ENCODE data around the gene TRIM24. TPM values are rescaled to one million over a fixed set of nuclear protein-coding genes. Genes with fewer than 3 reads are reported as not detected.

Gene TRIM24
- total RNA-seq, 4 donors from 2014 or later = 13.9 to 16.2 (median 14.1) TPM

GRCh38 chr7:138425026-138425425, 35.0 kb upstream of the TRIM24 start:
- Histone ChIP-seq H3K27ac (no peak overlapping the region), H3K36me3 (no peaks in the 10 kb centered on the region), H3K27me3 (no peaks in the 10 kb centered on the region), H3K9me3 (peaks cover 0 to 43% (median 0%) of the 10 kb centered on the region in 3 donors), H3K4me3 (no peak overlapping the region), H3K4me1 (no peaks in the 10 kb centered on the region)
- ATAC-seq = no peak
- 90 to 94% methylated on average over 2 to 5 of the region's 5 CpGs for WGBS, 2 donors (ENCODE audit: low coverage in 1 of 2)
- TF ChIP-seq POLR2A (IDR thresholded peaks at IDR 0.05) (no peak), POLR2AphosphoS5 (IDR thresholded peaks at IDR 0.05) (no peak), EP300 (IDR thresholded peaks at IDR 0.05) (no peak), CTCF (IDR thresholded peaks at IDR 0.05) (no peak)

- 92 to 97% methylated on average over 5 of the region's 5 CpGs for WGBS, 2 donors (ENCODE audit: low coverage in 1 of 2)
- H3K36me3 ChIP-seq = no peaks in the 10 kb centered on the region
These were observed 30.3 kb upstream of the TRIM24 start for GRCh38 chr7:138429577-138430250.

GRCh38 chr7:138431517-138431916, 28.5 kb upstream of the TRIM24 start:
- Histone ChIP-seq H3K4me1 (no peaks in the 10 kb centered on the region), H3K36me3 (no peaks in the 10 kb centered on the region), H3K27me3 (no peaks in the 10 kb centered on the region), H3K4me3 (no peak overlapping the region), H3K27ac (no peak overlapping the region), H3K9me3 (peaks cover 0 to 51% (median 0%) of the 10 kb centered on the region in 3 donors)
- TF ChIP-seq EP300 (IDR thresholded peaks at IDR 0.05) (no peak), POLR2A (IDR thresholded peaks at IDR 0.05) (no peak), CTCF (IDR thresholded peaks at IDR 0.05) (no peak), POLR2AphosphoS5 (IDR thresholded peaks at IDR 0.05) (no peak)
- no peak for ATAC-seq
- WGBS, 2 donors (ENCODE audit: low coverage in 1 of 2) = 83% methylated on average over 2 of the region's 2 CpGs; no CpG with 5 or more reads in 1 of the 2 donors

More at GRCh38 chr7:138429577-138430250, 30.3 kb upstream of the TRIM24 start:
- Histone ChIP-seq H3K27me3 (no peaks in the 10 kb centered on the region), H3K4me1 (no peaks in the 10 kb centered on the region), H3K9me3 (peaks cover 0 to 58% (median 0%) of the 10 kb centered on the region in 3 donors), H3K4me3 (no peak overlapping the region), H3K27ac (no peak overlapping the region)
- TF ChIP-seq POLR2A (IDR thresholded peaks at IDR 0.05) (no peak), EP300 (IDR thresholded peaks at IDR 0.05) (no peak), CTCF (IDR thresholded peaks at IDR 0.05) (no peak), POLR2AphosphoS5 (IDR thresholded peaks at IDR 0.05) (no peak)
- ATAC-seq = no peak

- Histone ChIP-seq H3K36me3 (no peaks in the 10 kb centered on the region), H3K27me3 (no peaks in the 10 kb centered on the region), H3K4me1 (no peaks in the 10 kb centered on the region), H3K27ac (no peak overlapping the region), H3K9me3 (peaks cover 0 to 33% (median 0%) of the 10 kb centered on the region in 3 donors), H3K4me3 (no peak overlapping the region)
- no peak for ATAC-seq
- 74% methylated on average over 6 of the region's 6 CpGs for WGBS, 2 donors (ENCODE audit: low coverage in 1 of 2)
- TF ChIP-seq POLR2AphosphoS5 (IDR thresholded peaks at IDR 0.05) = no peak
These were observed 26.2 kb upstream of the TRIM24 start for GRCh38 chr7:138433583-138434443.

- 65 to 72% methylated on average over 2 of the region's 2 CpGs for WGBS, 2 donors (ENCODE audit: low coverage in 1 of 2)
These were observed 25.5 kb upstream of the TRIM24 start for GRCh38 chr7:138434597-138435019.

More at GRCh38 chr7:138434597-138435019, 25.5 kb upstream of the TRIM24 start:
- ATAC-seq = no peak
- H3K27ac ChIP-seq = no peak overlapping the region
- H3K36me3 ChIP-seq = no peaks in the 10 kb centered on the region
- no peak overlapping the region for H3K4me3 ChIP-seq
- H3K27me3 ChIP-seq = no peaks in the 10 kb centered on the region
- H3K4me1 ChIP-seq = no peaks in the 10 kb centered on the region
- no peak for TF ChIP-seq POLR2AphosphoS5 (IDR thresholded peaks at IDR 0.05)
- no peak for TF ChIP-seq POLR2A (IDR thresholded peaks at IDR 0.05)
- TF ChIP-seq CTCF (IDR thresholded peaks at IDR 0.05) = no peak
- TF ChIP-seq EP300 (IDR thresholded peaks at IDR 0.05) = no peak
- peaks cover 0 to 25% (median 0%) of the 10 kb centered on the region in 3 donors for H3K9me3 ChIP-seq

Measured in gastroesophageal sphincter (tissue), 4 donors.